Measurements from ENCODE around the gene LYST. TPM values are rescaled to one million over a fixed set of nuclear protein-coding genes. Genes with fewer than 3 reads are reported as not detected.

Gene LYST
- total RNA-seq, 1 experiment from 2014 or later = 11.9 TPM

DNA sequence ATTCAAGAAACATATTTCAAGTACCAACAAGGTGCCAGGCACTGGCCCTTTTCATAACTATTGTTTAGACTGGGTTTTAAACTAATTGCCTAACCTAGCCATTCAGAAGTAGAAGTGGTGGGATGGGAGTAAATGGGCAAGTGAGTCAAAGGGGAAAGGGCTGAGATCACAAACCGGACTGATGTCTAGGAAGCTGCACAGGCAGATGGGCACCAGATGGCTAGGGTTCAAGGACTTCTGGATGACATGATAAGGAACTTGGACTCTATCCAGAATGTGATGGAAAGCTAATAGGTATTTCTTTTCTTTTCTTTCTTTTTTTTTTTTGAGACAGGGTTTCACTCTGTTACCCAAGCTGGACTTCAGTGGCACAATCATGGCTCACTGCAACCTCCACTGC, 46.6 kb downstream of the LYST start:
- TF ChIP-seq, protein P1, sequence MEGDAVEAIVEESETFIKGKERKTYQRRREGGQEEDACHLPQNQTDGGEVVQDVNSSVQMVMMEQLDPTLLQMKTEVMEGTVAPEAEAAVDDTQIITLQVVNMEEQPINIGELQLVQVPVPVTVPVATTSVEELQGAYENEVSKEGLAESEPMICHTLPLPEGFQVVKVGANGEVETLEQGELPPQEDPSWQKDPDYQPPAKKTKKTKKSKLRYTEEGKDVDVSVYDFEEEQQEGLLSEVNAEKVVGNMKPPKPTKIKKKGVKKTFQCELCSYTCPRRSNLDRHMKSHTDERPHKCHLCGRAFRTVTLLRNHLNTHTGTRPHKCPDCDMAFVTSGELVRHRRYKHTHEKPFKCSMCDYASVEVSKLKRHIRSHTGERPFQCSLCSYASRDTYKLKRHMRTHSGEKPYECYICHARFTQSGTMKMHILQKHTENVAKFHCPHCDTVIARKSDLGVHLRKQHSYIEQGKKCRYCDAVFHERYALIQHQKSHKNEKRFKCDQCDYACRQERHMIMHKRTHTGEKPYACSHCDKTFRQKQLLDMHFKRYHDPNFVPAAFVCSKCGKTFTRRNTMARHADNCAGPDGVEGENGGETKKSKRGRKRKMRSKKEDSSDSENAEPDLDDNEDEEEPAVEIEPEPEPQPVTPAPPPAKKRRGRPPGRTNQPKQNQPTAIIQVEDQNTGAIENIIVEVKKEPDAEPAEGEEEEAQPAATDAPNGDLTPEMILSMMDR (IDR thresholded peaks at IDR 0.05; ENCODE audit: unreplicated experiment) = no peak
- Mint-ChIP-seq H3K4me1 (ENCODE audit: low read depth, unreplicated experiment) (no peaks in the 10 kb centered on the region), H3K27me3 (ENCODE audit: unreplicated experiment) (no peaks in the 10 kb centered on the region), H3K27ac (ENCODE audit: unreplicated experiment) (no peak overlapping the region), H3K9me3 (ENCODE audit: low read depth, unreplicated experiment) (no peaks in the 10 kb centered on the region), H3K4me3 (ENCODE audit: low read depth, unreplicated experiment) (no peak overlapping the region), H3K36me3 (ENCODE audit: insufficient read depth, unreplicated experiment) (no peaks in the 10 kb centered on the region)
- intact Hi-C loops (cut with micrococcal nuclease; ENCODE audit: unreplicated experiment) = no loop called here
- DNase-seq = no peak
- CTCF ChIA-PET = interaction anchor here (0.6 kb wide), 1 partner anchor 70 kb away, joined by 3 read pairs; no protein-coding TSS in a partner anchor
- no TSS peak for BruUV-seq (replicated peaks)

DNA sequence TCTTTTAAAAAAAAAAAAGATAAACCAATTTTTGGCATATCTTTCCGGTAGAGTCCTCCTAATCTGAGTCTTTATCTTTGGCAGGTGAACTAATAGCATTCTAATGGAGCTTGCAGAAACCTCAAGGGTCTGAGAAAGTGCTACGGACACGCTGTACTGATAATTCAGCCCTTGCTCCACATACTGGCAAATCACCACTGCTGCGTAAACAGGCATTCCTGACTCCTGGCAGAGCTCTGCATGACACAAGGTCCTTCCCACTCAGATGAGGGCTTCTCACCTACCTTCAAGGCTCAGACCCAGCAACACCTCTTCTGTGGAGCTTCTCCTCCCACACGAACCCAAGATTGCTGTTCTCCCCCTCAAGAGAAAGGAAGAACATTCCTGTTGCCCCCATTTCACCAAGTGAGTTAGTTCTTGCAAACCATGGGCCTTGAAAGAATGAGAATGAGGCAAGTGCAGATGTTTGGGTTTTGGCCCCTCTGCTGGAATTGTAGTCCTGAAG, 48.0 kb downstream of the LYST start:
- no peaks in the 10 kb centered on the region for H3K36me3 Mint-ChIP-seq (ENCODE audit: insufficient read depth, unreplicated experiment)
- no peaks in the 10 kb centered on the region for H3K9me3 Mint-ChIP-seq (ENCODE audit: low read depth, unreplicated experiment)
- no peak overlapping the region for H3K4me3 Mint-ChIP-seq (ENCODE audit: low read depth, unreplicated experiment)
- CTCF ChIA-PET = no interaction called here
- no peaks in the 10 kb centered on the region for H3K4me1 Mint-ChIP-seq (ENCODE audit: low read depth, unreplicated experiment)
- TF ChIP-seq, protein P1 (IDR thresholded peaks at IDR 0.05; ENCODE audit: unreplicated experiment) = no peak
- intact Hi-C loops (cut with micrococcal nuclease; ENCODE audit: unreplicated experiment) = no loop called here
- no peak overlapping the region for H3K27ac Mint-ChIP-seq (ENCODE audit: unreplicated experiment)
- no TSS peak for BruUV-seq (replicated peaks)
- no peak for DNase-seq
- no peaks in the 10 kb centered on the region for H3K27me3 Mint-ChIP-seq (ENCODE audit: unreplicated experiment)

DNA sequence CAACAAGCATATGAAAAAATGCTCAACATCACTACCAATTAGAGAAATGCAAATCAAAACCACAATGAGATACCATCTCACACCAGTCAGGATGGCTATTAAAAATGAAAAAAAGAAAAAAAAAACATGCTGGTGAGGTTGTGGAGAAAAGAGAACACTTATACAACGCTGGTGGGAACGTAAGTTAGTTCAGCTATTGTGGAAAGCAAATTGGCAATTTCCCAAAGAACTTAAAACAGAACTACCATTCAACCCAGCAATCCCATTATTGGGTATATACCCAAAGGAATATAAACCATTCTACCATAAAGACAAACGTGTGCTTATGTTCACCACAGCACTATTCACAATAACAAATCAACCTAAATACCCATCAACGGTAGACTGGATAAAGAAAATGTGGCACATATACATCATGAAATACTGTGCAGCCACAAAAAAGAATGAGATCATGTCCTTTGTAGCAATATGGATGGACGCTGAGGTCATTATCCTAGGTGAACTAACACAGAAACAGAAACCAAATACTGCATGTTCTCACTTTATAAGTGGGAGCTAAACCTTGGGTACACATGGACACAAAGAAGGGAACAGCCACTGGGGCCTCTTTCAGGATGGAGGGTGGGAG, 49.5 kb downstream of the LYST start:
- H3K4me3 Mint-ChIP-seq (ENCODE audit: low read depth, unreplicated experiment) = no peak overlapping the region
- intact Hi-C loops (cut with micrococcal nuclease; ENCODE audit: unreplicated experiment) = no loop called here
- no TSS peak for BruUV-seq (replicated peaks)
- no peaks in the 10 kb centered on the region for H3K9me3 Mint-ChIP-seq (ENCODE audit: low read depth, unreplicated experiment)
- TF ChIP-seq, protein P1 (IDR thresholded peaks at IDR 0.05; ENCODE audit: unreplicated experiment) = no peak
- no peaks in the 10 kb centered on the region for H3K27me3 Mint-ChIP-seq (ENCODE audit: unreplicated experiment)
- H3K36me3 Mint-ChIP-seq (ENCODE audit: insufficient read depth, unreplicated experiment) = no peaks in the 10 kb centered on the region
- no peak for DNase-seq
- H3K4me1 Mint-ChIP-seq (ENCODE audit: low read depth, unreplicated experiment) = no peaks in the 10 kb centered on the region
- H3K27ac Mint-ChIP-seq (ENCODE audit: unreplicated experiment) = no peak overlapping the region
- CTCF ChIA-PET = no interaction called here

DNA sequence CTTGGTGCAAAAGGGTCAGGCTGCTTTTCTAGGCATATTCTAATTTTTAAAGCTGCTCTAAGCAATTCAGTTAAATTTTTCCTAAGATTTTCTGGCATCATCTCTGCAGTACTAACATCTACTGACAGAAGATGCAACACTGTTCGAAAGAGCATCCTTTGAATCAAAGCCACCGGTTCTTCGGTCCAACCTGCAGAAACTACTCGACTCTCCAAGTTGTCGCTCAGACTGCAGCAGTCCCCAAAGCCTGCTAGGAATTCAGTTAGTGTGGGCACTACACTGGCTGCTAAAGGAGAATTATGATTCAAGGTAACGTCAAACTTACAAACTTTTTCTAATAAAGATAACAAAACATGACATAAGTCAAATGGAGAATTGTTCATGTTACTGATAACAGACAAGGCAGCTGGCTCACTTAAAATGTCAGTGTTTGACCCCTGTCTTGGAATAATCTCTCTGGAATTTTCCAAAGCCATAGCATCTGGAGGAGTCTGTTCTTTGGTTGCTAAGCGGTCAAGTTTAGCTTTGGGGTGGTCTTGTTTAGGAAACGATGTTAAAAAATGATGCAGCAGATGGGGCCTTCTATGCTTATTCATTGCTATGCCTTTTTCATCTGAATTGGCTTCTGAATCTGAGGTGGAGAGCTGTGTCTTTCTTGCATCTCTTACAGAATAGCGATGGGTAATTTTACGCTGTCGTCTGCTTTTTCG, 56.9 kb downstream of the LYST start:
- no peak for DNase-seq
- H3K9me3 Mint-ChIP-seq (ENCODE audit: low read depth, unreplicated experiment) = no peaks in the 10 kb centered on the region
- no peak overlapping the region for H3K4me3 Mint-ChIP-seq (ENCODE audit: low read depth, unreplicated experiment)
- CTCF ChIA-PET = no interaction called here
- no TSS peak for BruUV-seq (replicated peaks)
- H3K27me3 Mint-ChIP-seq (ENCODE audit: unreplicated experiment) = no peaks in the 10 kb centered on the region
- intact Hi-C loops (cut with micrococcal nuclease; ENCODE audit: unreplicated experiment) = no loop called here
- H3K36me3 Mint-ChIP-seq (ENCODE audit: insufficient read depth, unreplicated experiment) = no peaks in the 10 kb centered on the region
- H3K4me1 Mint-ChIP-seq (ENCODE audit: low read depth, unreplicated experiment) = no peaks in the 10 kb centered on the region
- TF ChIP-seq, protein P1 (IDR thresholded peaks at IDR 0.05; ENCODE audit: unreplicated experiment) = no peak
- no peak overlapping the region for H3K27ac Mint-ChIP-seq (ENCODE audit: unreplicated experiment)

Measured in Calu3 (cell line).